ENCODE measurements around the gene SSNA1. TPM values are rescaled to one million over a fixed set of nuclear protein-coding genes. Genes with fewer than 3 reads are reported as not detected.

Gene SSNA1
- total RNA-seq, 4 donors from 2014 or later: 37.3 to 73.9 (median 53.5) TPM

DNA sequence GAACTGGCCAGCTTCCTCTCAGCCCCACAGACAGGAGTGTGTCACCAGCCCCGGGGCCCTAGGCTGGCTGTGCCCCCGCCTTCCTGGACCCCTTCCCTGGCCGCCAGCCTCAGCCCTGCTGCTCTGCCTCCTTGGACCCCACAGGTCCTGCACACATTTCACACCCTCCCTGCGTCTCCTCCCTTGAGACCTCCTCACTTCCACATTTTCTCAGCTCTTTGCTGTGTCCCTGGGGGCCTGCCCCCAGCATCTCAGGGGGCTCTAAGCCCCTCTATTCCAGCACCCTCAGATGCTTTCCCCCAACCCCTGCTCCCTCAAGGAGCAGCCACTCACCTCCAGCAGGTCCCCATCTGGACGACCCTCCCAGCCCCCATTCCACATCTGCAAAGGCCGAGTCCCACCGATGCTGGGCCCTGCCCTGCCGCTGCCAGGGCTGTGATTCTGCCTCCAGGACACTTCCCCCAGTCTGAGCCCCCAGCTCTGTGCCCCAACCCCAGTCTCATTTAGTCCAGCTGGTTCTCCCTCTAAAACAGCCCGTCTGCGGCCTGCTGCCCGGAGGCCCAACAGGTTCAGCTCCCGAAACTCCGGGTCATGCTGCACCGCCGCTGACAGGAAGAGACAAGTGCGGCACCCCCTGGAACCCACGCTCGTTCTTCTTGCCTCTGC, 46.4 kb downstream of the SSNA1 start:
- TF ChIP-seq, protein P1, sequence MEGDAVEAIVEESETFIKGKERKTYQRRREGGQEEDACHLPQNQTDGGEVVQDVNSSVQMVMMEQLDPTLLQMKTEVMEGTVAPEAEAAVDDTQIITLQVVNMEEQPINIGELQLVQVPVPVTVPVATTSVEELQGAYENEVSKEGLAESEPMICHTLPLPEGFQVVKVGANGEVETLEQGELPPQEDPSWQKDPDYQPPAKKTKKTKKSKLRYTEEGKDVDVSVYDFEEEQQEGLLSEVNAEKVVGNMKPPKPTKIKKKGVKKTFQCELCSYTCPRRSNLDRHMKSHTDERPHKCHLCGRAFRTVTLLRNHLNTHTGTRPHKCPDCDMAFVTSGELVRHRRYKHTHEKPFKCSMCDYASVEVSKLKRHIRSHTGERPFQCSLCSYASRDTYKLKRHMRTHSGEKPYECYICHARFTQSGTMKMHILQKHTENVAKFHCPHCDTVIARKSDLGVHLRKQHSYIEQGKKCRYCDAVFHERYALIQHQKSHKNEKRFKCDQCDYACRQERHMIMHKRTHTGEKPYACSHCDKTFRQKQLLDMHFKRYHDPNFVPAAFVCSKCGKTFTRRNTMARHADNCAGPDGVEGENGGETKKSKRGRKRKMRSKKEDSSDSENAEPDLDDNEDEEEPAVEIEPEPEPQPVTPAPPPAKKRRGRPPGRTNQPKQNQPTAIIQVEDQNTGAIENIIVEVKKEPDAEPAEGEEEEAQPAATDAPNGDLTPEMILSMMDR (IDR thresholded peaks at IDR 0.05): no peak
- TF ChIP-seq POLR2A (IDR thresholded peaks at IDR 0.05): no peak
- TF ChIP-seq EP300 (IDR thresholded peaks at IDR 0.05): no peak
- H3K27ac ChIP-seq: no peak overlapping the region

DNA sequence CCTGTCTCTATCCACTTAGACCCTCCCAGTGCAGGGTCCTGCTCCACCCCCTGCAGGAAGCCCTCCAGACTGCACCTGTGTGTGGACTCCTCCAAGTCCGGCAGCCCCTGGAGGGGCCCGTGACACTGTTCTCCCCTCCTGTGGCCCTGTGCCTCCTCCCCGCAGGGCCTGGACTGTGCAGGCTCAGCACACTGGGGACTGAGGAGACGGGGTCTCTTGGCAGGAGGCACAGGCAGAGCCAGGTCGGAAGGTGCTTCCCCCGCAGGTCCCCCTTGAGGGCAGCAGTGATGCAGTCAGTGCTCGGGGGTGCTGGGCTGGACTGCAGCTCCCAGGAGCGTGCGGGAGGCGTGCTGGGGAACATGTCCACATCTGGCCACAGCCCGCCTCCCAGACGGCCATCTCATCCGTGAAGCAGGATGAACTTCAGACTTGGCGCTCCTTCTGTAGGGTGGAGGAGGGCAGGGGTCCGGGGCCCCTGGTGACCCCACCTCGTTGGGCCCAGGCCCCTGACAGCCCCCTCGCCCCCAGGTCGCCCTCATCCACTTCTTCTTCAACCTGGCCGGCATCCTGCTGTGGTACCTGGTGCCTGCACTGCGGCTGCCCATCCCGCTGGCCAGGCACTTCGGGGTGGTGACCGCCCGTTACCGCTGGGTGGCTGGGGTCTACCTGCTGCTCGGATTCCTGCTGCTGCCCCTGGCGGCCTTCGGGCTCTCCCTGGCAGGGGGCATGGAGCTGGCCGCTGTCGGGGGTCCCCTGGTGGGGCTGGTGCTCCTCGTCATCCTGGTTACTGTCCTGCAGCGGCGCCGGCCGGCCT, 47.2 kb downstream of the SSNA1 start:
- Histone ChIP-seq H3K27ac (peak overlapping the region in 2 of 4 donors; percentile 37 to 43), H3K4me3 (peak overlapping the region in 1 of 4 donors; percentile 15), H3K4me1 (peaks cover 0 to 49% (median 23%) of the 10 kb centered on the region in 4 donors), H3K27me3 (peaks cover 0 to 38% of the 10 kb centered on the region in 2 donors), H3K9me3 (no peaks in the 10 kb centered on the region), H3K36me3 (no peaks in the 10 kb centered on the region)
- no peak for DNase-seq (ENCODE audit: low spot score in 2 of 2)
- TF ChIP-seq EP300 (IDR thresholded peaks at IDR 0.05): no peak
- no peak for TF ChIP-seq POLR2A (IDR thresholded peaks at IDR 0.05)
- TF ChIP-seq, protein P1 (IDR thresholded peaks at IDR 0.05): no peak
- 66 to 71% methylated on average over 26 to 32 of the region's 35 CpGs for WGBS, 2 donors

More for the DNA sequence above, 46.4 kb downstream of the SSNA1 start:
- no peak for DNase-seq (ENCODE audit: low spot score in 2 of 2)
- H3K4me3 ChIP-seq: no peak overlapping the region
- WGBS, 2 donors: 79 to 84% methylated on average over 17 of the region's 18 CpGs
- no peaks in the 10 kb centered on the region for H3K9me3 ChIP-seq
- H3K36me3 ChIP-seq: no peaks in the 10 kb centered on the region
- H3K4me1 ChIP-seq: peaks cover 0 to 47% (median 23%) of the 10 kb centered on the region in 4 donors
- peaks cover 0 to 46% of the 10 kb centered on the region in 2 donors for H3K27me3 ChIP-seq

DNA sequence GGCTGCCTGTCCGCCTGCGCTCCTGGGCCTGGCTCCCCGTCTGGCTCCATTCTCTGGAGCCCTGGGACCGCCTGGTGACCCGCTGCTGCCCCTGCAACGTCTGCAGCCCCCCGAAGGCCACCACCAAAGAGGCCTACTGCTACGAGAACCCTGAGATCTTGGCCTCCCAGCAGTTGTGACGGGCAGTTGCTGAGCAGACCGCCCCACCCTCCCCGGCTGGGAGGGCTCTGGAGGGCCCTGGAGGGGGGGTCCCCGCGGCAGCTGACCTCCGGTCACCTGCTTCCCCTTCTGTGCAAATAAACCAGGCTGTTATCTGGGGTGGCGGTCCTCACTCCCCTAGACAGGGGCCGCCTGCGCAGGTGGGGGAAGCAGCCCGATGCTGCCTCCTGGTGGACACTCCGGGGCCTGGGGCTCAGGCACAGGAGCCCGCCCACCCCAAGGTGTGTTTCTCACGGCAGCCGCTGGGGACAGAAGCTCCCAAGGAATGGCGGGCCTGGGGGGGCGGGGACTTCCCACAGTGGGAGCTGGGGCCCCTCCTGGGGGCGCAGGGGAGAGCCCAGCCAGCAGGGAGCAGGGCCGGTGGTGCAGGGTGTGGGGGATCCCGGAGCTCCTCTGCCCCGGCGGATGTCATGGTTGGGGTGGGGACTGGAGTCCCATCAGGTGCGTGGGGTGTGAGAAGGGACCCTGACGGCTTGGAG, 47.9 kb downstream of the SSNA1 start:
- Histone ChIP-seq H3K4me3 (peak overlapping the region in 2 of 4 donors; percentile 15 to 27), H3K27me3 (peaks cover 0 to 31% of the 10 kb centered on the region in 2 donors), H3K27ac (peak overlapping the region in 2 of 4 donors; percentile 37 to 43), H3K36me3 (no peaks in the 10 kb centered on the region), H3K9me3 (no peaks in the 10 kb centered on the region), H3K4me1 (peaks cover 0 to 49% (median 23%) of the 10 kb centered on the region in 4 donors)
- DNase-seq (ENCODE audit: low spot score in 2 of 2): peak; percentile 68 to 72
- 7 to 15% methylated on average over 11 to 23 of the region's 31 CpGs for WGBS, 2 donors
- TF ChIP-seq EP300 (IDR thresholded peaks at IDR 0.05): peak in 1 of 2 donors; percentile 13
- peak in 1 of 2 donors; percentile 18 for TF ChIP-seq POLR2A (IDR thresholded peaks at IDR 0.05)
- TF ChIP-seq, protein P1 (IDR thresholded peaks at IDR 0.05): peak; percentile 97 to 99 (median 98)

DNA sequence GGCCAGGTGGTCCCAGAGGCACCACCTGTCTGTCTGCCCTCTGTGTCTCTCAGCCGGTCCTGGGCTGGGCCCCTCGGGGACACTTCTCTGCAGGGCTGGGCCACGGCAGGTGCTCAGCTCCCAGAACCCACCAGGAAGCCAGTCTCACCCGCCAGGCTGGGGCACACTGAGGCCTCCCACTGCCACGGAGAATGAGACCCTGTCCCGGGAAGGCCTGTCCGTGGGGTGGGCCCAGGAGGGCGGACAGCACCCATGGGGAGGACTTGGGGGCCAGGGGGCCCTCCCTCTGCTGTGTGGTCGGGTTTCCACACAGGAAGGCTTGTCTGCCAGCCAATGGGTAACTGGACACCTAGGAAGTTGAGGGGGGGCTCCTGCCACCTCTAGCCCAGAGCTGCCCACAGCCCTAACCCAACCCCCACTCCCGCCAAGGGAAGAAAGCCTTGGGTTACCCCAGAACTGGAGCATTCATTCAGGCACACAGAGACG, 48.5 kb downstream of the SSNA1 start:
- H3K9me3 ChIP-seq: no peaks in the 10 kb centered on the region
- H3K27ac ChIP-seq: peak overlapping the region in 2 of 4 donors; percentile 37 to 43
- TF ChIP-seq, protein P1 (IDR thresholded peaks at IDR 0.05): no peak
- no peak for TF ChIP-seq EP300 (IDR thresholded peaks at IDR 0.05)
- no peak for TF ChIP-seq POLR2A (IDR thresholded peaks at IDR 0.05)
- no peak for DNase-seq (ENCODE audit: low spot score in 2 of 2)
- H3K36me3 ChIP-seq: no peaks in the 10 kb centered on the region
- H3K27me3 ChIP-seq: peaks cover 0 to 25% of the 10 kb centered on the region in 2 donors
- peaks cover 0 to 53% (median 27%) of the 10 kb centered on the region in 4 donors for H3K4me1 ChIP-seq
- no peak overlapping the region for H3K4me3 ChIP-seq
- 32 to 55% methylated on average over 7 to 8 of the region's 11 CpGs for WGBS, 2 donors

All from tibial nerve (tissue), 4 donors.